ENCODE results near the gene HCRT. TPM values are rescaled to one million over a fixed set of nuclear protein-coding genes. Genes with fewer than 3 reads are reported as not detected.
"Not testable (repeated sequence)": the region's sequence is repeated elsewhere in the genome, so short reads cannot be mapped to it uniquely, and the experiment has no call there.

Gene HCRT
- total and polyA plus RNA-seq, 8 donors, result not detected

GRCh38 chr17:42214156-42214555, 28.9 kb upstream of the HCRT start:
- intact Hi-C loops (cut with DNase I), result no loop called here

GRCh38 chr17:42212382-42212781, 27.1 kb upstream of the HCRT start:
- no peak for TF ChIP-seq CTCF (IDR thresholded peaks at IDR 0.05)
- no peak for ATAC-seq
- intact Hi-C loops (cut with DNase I), result no loop called here
- H3K27ac ChIP-seq, result no peak overlapping the region
- peaks cover 0 to 98% of the 10 kb centered on the region in 2 donors for H3K36me3 ChIP-seq
- no peaks in the 10 kb centered on the region for H3K4me1 ChIP-seq
- no peaks in the 10 kb centered on the region for H3K27me3 ChIP-seq
- no peaks in the 10 kb centered on the region for H3K9me3 ChIP-seq
- no peak overlapping the region for H3K4me3 ChIP-seq
- DNase-seq, result no peak

More at GRCh38 chr17:42214156-42214555, 28.9 kb upstream of the HCRT start:
- Histone ChIP-seq H3K4me3 (no peak overlapping the region), H3K27me3 (no peaks in the 10 kb centered on the region), H3K36me3 (peaks cover 0 to 98% of the 10 kb centered on the region in 2 donors), H3K9me3 (no peaks in the 10 kb centered on the region), H3K27ac (no peak overlapping the region), H3K4me1 (no peaks in the 10 kb centered on the region)
- no peak for TF ChIP-seq CTCF (IDR thresholded peaks at IDR 0.05)
- ATAC-seq (no peak), DNase-seq (no peak)

GRCh38 chr17:42211921-42212341, 26.7 kb upstream of the HCRT start:
- ATAC-seq, result peak; percentile 41
- H3K27ac ChIP-seq; H3K4me3 ChIP-seq; H3K4me1 ChIP-seq; DNase-seq; H3K9me3 ChIP-seq; H3K27me3 ChIP-seq; intact Hi-C loops (cut with DNase I): not testable (repeated sequence)
- peaks cover 0 to 98% of the 10 kb centered on the region in 2 donors for H3K36me3 ChIP-seq

GRCh38 chr17:42210046-42210445, 24.8 kb upstream of the HCRT start:
- H3K36me3 ChIP-seq, result peaks cover 0 to 98% of the 10 kb centered on the region in 2 donors
- no peak for DNase-seq
- no peak for ATAC-seq
- no peak overlapping the region for H3K27ac ChIP-seq
- intact Hi-C loops (cut with DNase I), result no loop called here
- H3K9me3 ChIP-seq, result no peaks in the 10 kb centered on the region
- H3K27me3 ChIP-seq, result no peaks in the 10 kb centered on the region
- H3K4me1 ChIP-seq, result peaks cover 0 to 8% of the 10 kb centered on the region in 2 donors
- H3K4me3 ChIP-seq, result no peak overlapping the region
- TF ChIP-seq CTCF (IDR thresholded peaks at IDR 0.05), result no peak

GRCh38 chr17:42206153-42206612, 20.9 kb upstream of the HCRT start:
- Histone ChIP-seq H3K27ac (peak overlapping the region in 1 of 2 donors; percentile 13), H3K36me3 (peaks cover 0 to 98% of the 10 kb centered on the region in 2 donors)
- H3K27me3 ChIP-seq; intact Hi-C loops (cut with DNase I); H3K4me1 ChIP-seq; H3K9me3 ChIP-seq; H3K4me3 ChIP-seq; DNase-seq: not testable (repeated sequence)
- ATAC-seq, result peak; percentile 38

GRCh38 chr17:42203354-42203753, 18.1 kb upstream of the HCRT start:
- Histone ChIP-seq H3K4me1 (peaks cover 0 to 18% of the 10 kb centered on the region in 2 donors), H3K9me3 (no peaks in the 10 kb centered on the region), H3K27ac (no peak overlapping the region), H3K4me3 (no peak overlapping the region), H3K27me3 (no peaks in the 10 kb centered on the region), H3K36me3 (peaks cover 0 to 88% of the 10 kb centered on the region in 2 donors)
- DNase-seq, result no peak
- intact Hi-C loops (cut with DNase I), result no loop called here
- no peak for TF ChIP-seq CTCF (IDR thresholded peaks at IDR 0.05)
- ATAC-seq, result no peak
